GM12878 (cell line): ENCODE measurements around the gene PTPRD. TPM values are rescaled to one million over a fixed set of nuclear protein-coding genes. Genes with fewer than 3 reads are reported as not detected.

Source experiments
- ATAC-seq: fragments of 200-7000 bp; cut with Tn5 transposase; 3 replicates; pipeline ENCODE4 v1.9.1; 2020; ENCODE audit warnings: mild to moderate bottlenecking, moderate library complexity
- BruUV-seq: library from RNA; stranded (reverse); fragments of 400-500 nt; replicated peaks from 2 replicates; lab custom pipeline; 2021; lab: Mats Ljungman, UMichigan
- CTCF ChIA-PET: fragments of 300-600 bp; sonication (Branson Sonifier 250); formaldehyde crosslinking; extraction: SDS; loops from one replicate; lab custom pipeline; 2021; ENCODE audit warnings: inconsistent platforms; lab: Yijun Ruan, JAX
- POLR2A ChIA-PET: fragments of 350-600 bp; formaldehyde crosslinking; extraction: SDS; loops from one replicate; lab custom pipeline; 2021; ENCODE audit warnings: inconsistent platforms; lab: Charles Lee
- RAD21 ChIA-PET: fragments of 300-600 bp; sonication (Branson Sonifier 250); formaldehyde crosslinking; loops from one replicate; lab custom pipeline; 2023; ENCODE audit warnings: antibody characterized with exemption; ENCODE audit not compliant: unreplicated experiment; lab: Charles Lee
- SMC1A ChIA-PET: fragments of 300-600 bp; sonication (Branson Sonifier 250); formaldehyde crosslinking; loops from one replicate; lab custom pipeline; 2023; ENCODE audit not compliant: unreplicated experiment, uncharacterized antibody; lab: Charles Lee
- DNase-seq: peaks from one replicate; pipeline ENCODE4 v3.0.0-alpha.2; 2011; ENCODE audit warnings: low read depth, low spot score
- FAIRE-seq: peaks from 3 replicates; lab custom pipeline; 2011; peaks lifted over from hg19 to GRCh38; lab: Jason Lieb, UNC
- H2AFZ ChIP-seq: 2 replicates; pipeline ENCODE4 v1.6.0; 2011; ENCODE audit warnings: low read depth, low read length, control low read depth; ENCODE audit not compliant: control insufficient read depth
- H3K27ac ChIP-seq: 2 replicates; pipeline ENCODE4 v1.5.1; 2011; ENCODE audit warnings: control low read depth; ENCODE audit not compliant: control insufficient read depth, insufficient read depth
- H3K27me3 ChIP-seq, 2 experiments: replicated peaks in 1 of 2; 2 replicates each; pipeline versions ENCODE4 v1.6.0 to v1.6.1; 2011; ENCODE audit warnings: low read length in 1 of 2; ENCODE audit not compliant: control insufficient read depth in 2 of 2, insufficient read depth in 2 of 2
- H3K36me3 ChIP-seq, 2 experiments: 2 replicates each; pipeline ENCODE4 v1.5.1; 2011; ENCODE audit warnings: low read length in 1 of 2; ENCODE audit not compliant: control insufficient read depth in 2 of 2, insufficient read depth in 2 of 2
- H3K4me1 ChIP-seq: 2 replicates; pipeline ENCODE4 v1.6.1; 2011; ENCODE audit warnings: mild to moderate bottlenecking, low read length, moderate library complexity, mixed read lengths; ENCODE audit not compliant: control insufficient read depth, insufficient read depth
- H3K4me2 ChIP-seq: 2 replicates; pipeline ENCODE4 v1.6.0; 2011; ENCODE audit warnings: control low read depth; ENCODE audit not compliant: control insufficient read depth, insufficient read depth
- H3K4me3 ChIP-seq: fragments of 200-600 bp; sonication (generic); 2 replicates; pipeline ENCODE4 v1.5.1; 2016
- H3K79me2 ChIP-seq: 2 replicates; pipeline ENCODE4 v1.6.0; 2011; ENCODE audit warnings: low read length; ENCODE audit not compliant: control insufficient read depth, insufficient read depth
- H3K9ac ChIP-seq: 2 replicates; pipeline ENCODE4 v1.8.0; 2011; ENCODE audit warnings: low read length, control low read depth, mixed read lengths; ENCODE audit not compliant: control insufficient read depth, insufficient read depth
- H3K9me3 ChIP-seq: replicated peaks from 3 replicates; pipeline ENCODE4 v1.5.1; 2011; ENCODE audit warnings: mild to moderate bottlenecking, low read length; ENCODE audit not compliant: control insufficient read depth, insufficient read depth
- H4K20me1 ChIP-seq: 2 replicates; pipeline ENCODE4 v1.6.0; 2011; ENCODE audit not compliant: control insufficient read depth, insufficient read depth
- CEBPZ ChIP-seq: fragments of 150-350 bp; IDR thresholded peaks from 2 replicates; pipeline ENCODE4 v1.6.1; 2016; ENCODE audit warnings: low read depth, low read length
- EZH2 ChIP-seq: IDR thresholded peaks from 2 replicates; pipeline ENCODE4 v1.6.1; 2012; ENCODE audit warnings: low read depth, mild to moderate bottlenecking, control low read depth, inconsistent platforms, low read length, borderline replicate concordance; ENCODE audit not compliant: control insufficient read depth
- KLF5 ChIP-seq: fragments of 450-650 bp; IDR thresholded peaks from 2 replicates; pipeline ENCODE4 v1.6.1; 2014; ENCODE audit warnings: mild to moderate bottlenecking; ENCODE audit not compliant: partially characterized antibody
- NFYA ChIP-seq: IDR thresholded peaks from 2 replicates; pipeline ENCODE4 v1.6.1; 2011; ENCODE audit warnings: low read depth, mild to moderate bottlenecking, low read length, improper control_type of control experiment, borderline replicate concordance
- NR2F1 ChIP-seq: fragments of 450-650 bp; conservative IDR thresholded peaks from 2 replicates; pipeline ENCODE4 v1.6.1; 2017; ENCODE audit warnings: mild to moderate bottlenecking
- SKIL ChIP-seq: fragments of 450-650 bp; IDR thresholded peaks from 2 replicates; pipeline ENCODE4 v1.6.1; 2017; ENCODE audit warnings: mild to moderate bottlenecking, low read depth, inconsistent platforms; ENCODE audit not compliant: poor library complexity, severe bottlenecking
- SREBF1 ChIP-seq: IDR thresholded peaks from 2 replicates; pipeline ENCODE4 v1.6.1; 2012; ENCODE audit warnings: mild to moderate bottlenecking, low read length
- SRF ChIP-seq, 2 experiments: IDR thresholded peaks; 2 replicates each; pipeline ENCODE4 v1.6.1; 2011; ENCODE audit warnings: low read depth in 2 of 2, low read length in 2 of 2, mild to moderate bottlenecking in 1 of 2, moderate library complexity in 1 of 2
- SUPT20H ChIP-seq: IDR thresholded peaks from 2 replicates; pipeline ENCODE4 v1.6.1; 2011; ENCODE audit warnings: low read depth, mild to moderate bottlenecking, low read length, moderate library complexity, borderline replicate concordance; ENCODE audit not compliant: control insufficient read depth
- WRNIP1 ChIP-seq: IDR thresholded peaks from 2 replicates; pipeline ENCODE4 v1.6.1; 2011; ENCODE audit warnings: low read depth, low read length, improper control_type of control experiment, borderline replicate concordance
- ZNF24 ChIP-seq: fragments of 450-650 bp; IDR thresholded peaks from 2 replicates; pipeline ENCODE4 v1.6.1; 2017; ENCODE audit warnings: antibody characterized with exemption, mild to moderate bottlenecking
- ZNF687 ChIP-seq: fragments of 450-650 bp; IDR thresholded peaks from 2 replicates; pipeline ENCODE4 v1.6.1; 2017; ENCODE audit warnings: mild to moderate bottlenecking, moderate library complexity
- WGBS: methylation state at CpG from one replicate; pipeline ENCODE4 v1.1.6; 2016; ENCODE audit warnings: low lambda C conversion rate; ENCODE audit not compliant: insufficient replicate concordance, insufficient coverage; ENCODE audit errors: missing lambda C conversion rate; 5-methylcytosine and 5-hydroxymethylcytosine counted together
- in situ Hi-C: fragments of 300-500 bp; cut with MboI; formaldehyde crosslinking; loops from 9 replicates; pipeline ENCODE4 v1.14.3; 2018; ENCODE audit warnings: mixed read lengths
- intact Hi-C: fragments of 100-400 bp; cut with micrococcal nuclease; formaldehyde crosslinking; loops from one replicate; pipeline ENCODE4 v1.14.2; 2022; ENCODE audit not compliant: unreplicated experiment
- polyA plus RNA-seq, 11 experiments: library from polyadenylated mRNA; depleted of rRNA in 4 of 11; unstranded in 6 of 11; stranded (reverse) in 5 of 11; fragments of >200 nt; fragmentation: Nextera tagmentation in 4 of 11; fragmentation: Illumina TruSeq in 1 of 11; extraction: Ambion mirVana in 4 of 11; extraction: Trizol in 1 of 11; gene quantifications; 1 replicate in 1 of 11; 2 replicates in 10 of 11; pipeline versions ENCODE4 v1.2.1 to v1.2.3, GENCODE V29; 2011 to 2016; ENCODE audit warnings: inconsistent platforms in 2 of 11, missing spikeins in 2 of 11, low read depth in 1 of 11
- total RNA-seq, 4 experiments: library from RNA; depleted of rRNA in 3 of 4; stranded (reverse); fragments of >200 nt in 3 of 4; fragmentation: Illumina TruSeq in 1 of 4; extraction: Trizol in 1 of 4; gene quantifications; 2 replicates each; pipeline versions ENCODE4 v1.2.1 to v1.2.3, GENCODE V29; 2013 to 2021
- TF ChIP-seq, protein P1 (sequence below): fragments of 450-650 bp; IDR thresholded peaks from 2 replicates; pipeline ENCODE4 v1.6.1; 2016; ENCODE audit warnings: mild to moderate bottlenecking

The PTPRD gene
- total and polyA plus RNA-seq, 10 of the 15 experiments (the other 5 are each of a cell fraction or from before 2014, with no cell fraction given) = under 0.01 to 0.05 (median 0.01) TPM; not detected in 7

DNA sequence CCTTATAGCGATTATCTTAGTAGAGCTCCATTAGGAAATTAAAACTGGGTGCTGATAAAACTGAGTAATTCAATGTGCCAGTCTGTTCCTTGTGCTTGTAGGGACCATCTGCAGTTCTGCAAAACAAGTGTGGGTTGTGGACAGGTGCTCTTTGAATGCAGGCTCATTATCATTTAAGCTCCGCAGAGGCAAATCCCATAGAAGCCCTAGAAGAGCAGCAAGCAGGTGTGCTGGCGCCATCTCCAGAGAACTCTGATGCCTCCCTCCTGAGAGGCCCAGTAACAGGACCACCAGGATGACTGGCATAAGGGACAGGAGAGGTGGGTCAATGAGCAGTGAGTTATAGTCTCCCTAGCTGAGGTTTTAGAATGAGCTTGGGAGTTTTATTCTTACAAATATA, 1470.8 kb downstream of the PTPRD start:
- CTCF ChIA-PET = no interaction called here
- FAIRE-seq (no peak), ATAC-seq (no peak), DNase-seq (no peak)
- H3K4me2 ChIP-seq = no peak overlapping the region
- H3K27ac ChIP-seq = no peak overlapping the region
- no TSS peak for BruUV-seq
- H4K20me1 ChIP-seq = no peaks in the 10 kb centered on the region
- SMC1A ChIA-PET = no interaction called here
- POLR2A ChIA-PET = no interaction called here
- RAD21 ChIA-PET = no interaction called here
- H2AFZ ChIP-seq = no peak overlapping the region
- intact Hi-C loops = no loop called here
- H3K36me3 ChIP-seq = no peaks in the 10 kb centered on the region
- no peaks in the 10 kb centered on the region for H3K79me2 ChIP-seq
- in situ Hi-C loops = no loop called here
- no peaks in the 10 kb centered on the region for H3K9me3 ChIP-seq
- no peaks in the 10 kb centered on the region for H3K4me1 ChIP-seq
- no peak overlapping the region for H3K9ac ChIP-seq
- no peaks in the 10 kb centered on the region for H3K27me3 ChIP-seq
- WGBS = 33% methylated on average over 3 of the region's 3 CpGs
- no peak overlapping the region for H3K4me3 ChIP-seq
- TF ChIP-seq CEBPZ = no peak
- no peak for TF ChIP-seq SKIL
- no peak for TF ChIP-seq SRF (IDR thresholded peaks at IDR 0.05; ENCODE audit: low read depth in 2 of 2, low read length in 2 of 2)
- no peak for TF ChIP-seq NFYA
- no peak for TF ChIP-seq ZNF24
- TF ChIP-seq EZH2 = no peak
- TF ChIP-seq, protein P1, sequence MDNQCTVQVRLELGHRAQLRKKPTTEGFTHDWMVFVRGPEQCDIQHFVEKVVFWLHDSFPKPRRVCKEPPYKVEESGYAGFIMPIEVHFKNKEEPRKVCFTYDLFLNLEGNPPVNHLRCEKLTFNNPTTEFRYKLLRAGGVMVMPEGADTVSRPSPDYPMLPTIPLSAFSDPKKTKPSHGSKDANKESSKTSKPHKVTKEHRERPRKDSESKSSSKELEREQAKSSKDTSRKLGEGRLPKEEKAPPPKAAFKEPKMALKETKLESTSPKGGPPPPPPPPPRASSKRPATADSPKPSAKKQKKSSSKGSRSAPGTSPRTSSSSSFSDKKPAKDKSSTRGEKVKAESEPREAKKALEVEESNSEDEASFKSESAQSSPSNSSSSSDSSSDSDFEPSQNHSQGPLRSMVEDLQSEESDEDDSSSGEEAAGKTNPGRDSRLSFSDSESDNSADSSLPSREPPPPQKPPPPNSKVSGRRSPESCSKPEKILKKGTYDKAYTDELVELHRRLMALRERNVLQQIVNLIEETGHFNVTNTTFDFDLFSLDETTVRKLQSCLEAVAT = no peak
- no peak for TF ChIP-seq KLF5
- TF ChIP-seq SUPT20H = no peak
- TF ChIP-seq ZNF687 = no peak
- TF ChIP-seq NR2F1 = no peak
- no peak for TF ChIP-seq SREBF1
- TF ChIP-seq WRNIP1 = no peak
